Chondrocyte (in vitro differentiated cells): ENCODE measurements around the gene MBD5. TPM values are rescaled to one million over a fixed set of nuclear protein-coding genes. Genes with fewer than 3 reads are reported as not detected.

Experiments
- DNase-seq: peaks from one replicate; pipeline ENCODE4 v3.0.0; 2021; ENCODE audit warnings: mixed read lengths, low spot score
- H3K27ac Mint-ChIP-seq: one replicate; pipeline ENCODE4 v1.8.0; 2021; ENCODE audit warnings: mild to moderate bottlenecking, moderate library complexity, mixed read lengths; ENCODE audit not compliant: unreplicated experiment
- H3K27me3 Mint-ChIP-seq: 2 replicates; pipeline ENCODE4 v1.8.0; 2021; ENCODE audit warnings: low read depth, mixed read lengths
- H3K36me3 Mint-ChIP-seq: 2 replicates; pipeline ENCODE4 v1.8.0; 2021; ENCODE audit warnings: low read depth, mixed read lengths
- H3K4me1 Mint-ChIP-seq: 2 replicates; pipeline ENCODE4 v1.8.0; 2021; ENCODE audit warnings: low read depth, mild to moderate bottlenecking, mixed read lengths
- H3K4me3 Mint-ChIP-seq: one replicate; pipeline ENCODE4 v1.8.0; 2021; ENCODE audit warnings: mild to moderate bottlenecking, moderate library complexity, mixed read lengths; ENCODE audit not compliant: unreplicated experiment
- H3K9me3 Mint-ChIP-seq: 2 replicates; pipeline ENCODE4 v1.8.0; 2021; ENCODE audit warnings: low read depth, mixed read lengths
- CTCF ChIP-seq: fragments of 200-600 bp; sonication (generic); IDR thresholded peaks from 2 replicates; pipeline ENCODE4 v1.5.0; 2021; ENCODE audit warnings: antibody characterized with exemption, mild to moderate bottlenecking, moderate library complexity
- total RNA-seq: library from RNA; stranded (reverse); gene quantifications from 3 replicates; pipeline ENCODE4 v1.2.1, GENCODE V29; 2021

The MBD5 gene
- total RNA-seq, 1 donor from 2014 or later = 31.1 TPM

- Mint-ChIP-seq H3K36me3 (no peaks in the 10 kb centered on the region), H3K9me3 (no peaks in the 10 kb centered on the region), H3K4me1 (peaks cover 4% of the 10 kb centered on the region), H3K4me3 (no peak overlapping the region), H3K27ac (no peak overlapping the region), H3K27me3 (no peaks in the 10 kb centered on the region)
- TF ChIP-seq CTCF = no peak
- DNase-seq = no peak
Observed at GRCh38 chr2:148526509-148527346, 505.8 kb downstream of the MBD5 start.

- TF ChIP-seq CTCF = no peak
- Mint-ChIP-seq H3K27me3 (no peaks in the 10 kb centered on the region), H3K36me3 (no peaks in the 10 kb centered on the region), H3K4me1 (peaks cover 4% of the 10 kb centered on the region), H3K27ac (no peak overlapping the region), H3K9me3 (no peaks in the 10 kb centered on the region), H3K4me3 (no peak overlapping the region)
- DNase-seq = no peak
Observed at GRCh38 chr2:148527488-148528340, 506.8 kb downstream of the MBD5 start.

GRCh38 chr2:148528356-148529064 is 507.6 kb downstream of the MBD5 start:
- Mint-ChIP-seq H3K27me3 (no peaks in the 10 kb centered on the region), H3K9me3 (no peaks in the 10 kb centered on the region), H3K27ac (no peak overlapping the region), H3K36me3 (no peaks in the 10 kb centered on the region), H3K4me1 (peaks cover 4% of the 10 kb centered on the region), H3K4me3 (no peak overlapping the region)
- no peak for TF ChIP-seq CTCF
- DNase-seq = no peak

GRCh38 chr2:148529745-148530144 is 508.9 kb downstream of the MBD5 start:
- TF ChIP-seq CTCF = no peak
- Mint-ChIP-seq H3K27me3 (no peaks in the 10 kb centered on the region), H3K27ac (no peak overlapping the region), H3K4me3 (no peak overlapping the region), H3K9me3 (no peaks in the 10 kb centered on the region), H3K36me3 (no peaks in the 10 kb centered on the region), H3K4me1 (no peaks in the 10 kb centered on the region)
- DNase-seq = no peak

- TF ChIP-seq CTCF = no peak
- DNase-seq = no peak
- Mint-ChIP-seq H3K36me3 (no peaks in the 10 kb centered on the region), H3K9me3 (no peaks in the 10 kb centered on the region), H3K27ac (no peak overlapping the region), H3K4me3 (no peak overlapping the region), H3K27me3 (no peaks in the 10 kb centered on the region), H3K4me1 (no peaks in the 10 kb centered on the region)
Observed at GRCh38 chr2:148530350-148530749, 509.5 kb downstream of the MBD5 start.
